Osteocyte (in vitro differentiated cells): ENCODE measurements around the gene APBB2. TPM values are rescaled to one million over a fixed set of nuclear protein-coding genes. Genes with fewer than 3 reads are reported as not detected.

ENCODE experiments used
- DNase-seq: peaks from one replicate; pipeline ENCODE4 v3.0.0; 2021; ENCODE audit warnings: mixed read lengths; ENCODE audit not compliant: unreplicated experiment; ENCODE audit errors: extremely low spot score
- H3K27ac Mint-ChIP-seq: one replicate; pipeline ENCODE4 v1.8.0; 2021; ENCODE audit warnings: mild to moderate bottlenecking, mixed read lengths; ENCODE audit not compliant: unreplicated experiment
- H3K27me3 Mint-ChIP-seq: one replicate; pipeline ENCODE4 v1.8.0; 2021; ENCODE audit warnings: mixed read lengths; ENCODE audit not compliant: unreplicated experiment
- H3K36me3 Mint-ChIP-seq: one replicate; pipeline ENCODE4 v1.8.0; 2021; ENCODE audit warnings: mixed read lengths; ENCODE audit not compliant: unreplicated experiment
- H3K4me1 Mint-ChIP-seq: one replicate; pipeline ENCODE4 v1.8.0; 2021; ENCODE audit warnings: mixed read lengths; ENCODE audit not compliant: unreplicated experiment
- H3K4me3 Mint-ChIP-seq: one replicate; pipeline ENCODE4 v1.8.0; 2021; ENCODE audit warnings: mild to moderate bottlenecking, moderate library complexity, mixed read lengths; ENCODE audit not compliant: unreplicated experiment
- H3K9me3 Mint-ChIP-seq: one replicate; pipeline ENCODE4 v1.8.0; 2021; ENCODE audit warnings: mixed read lengths; ENCODE audit not compliant: unreplicated experiment
- CTCF ChIP-seq: fragments of 200-600 bp; sonication (generic); IDR thresholded peaks from 2 replicates; pipeline ENCODE4 v1.5.0; 2021; ENCODE audit warnings: antibody characterized with exemption, mild to moderate bottlenecking, moderate library complexity
- total RNA-seq: library from RNA; stranded (reverse); gene quantifications from 2 replicates; pipeline ENCODE4 v1.2.1, GENCODE V29; 2021

APBB2 gene
- total RNA-seq, 1 donor from 2014 or later, result 56.2 TPM

- no peak for TF ChIP-seq CTCF
- DNase-seq, result no peak
- no peaks in the 10 kb centered on the region for H3K9me3 Mint-ChIP-seq
- H3K27ac Mint-ChIP-seq, result no peak overlapping the region
- no peak overlapping the region for H3K4me3 Mint-ChIP-seq
- H3K4me1 Mint-ChIP-seq, result peaks cover 2% of the 10 kb centered on the region
- H3K36me3 Mint-ChIP-seq, result no peaks in the 10 kb centered on the region
- H3K27me3 Mint-ChIP-seq, result peaks cover 7% of the 10 kb centered on the region
Measured at GRCh38 chr4:41221850-41222645, 7.7 kb upstream of the APBB2 start.

- Mint-ChIP-seq H3K4me1 (peaks cover 17% of the 10 kb centered on the region), H3K9me3 (no peaks in the 10 kb centered on the region), H3K4me3 (no peak overlapping the region), H3K27me3 (peaks cover 7% of the 10 kb centered on the region), H3K36me3 (no peaks in the 10 kb centered on the region), H3K27ac (no peak overlapping the region)
- TF ChIP-seq CTCF, result no peak
- DNase-seq, result no peak
Measured at GRCh38 chr4:41219421-41219950, 5.1 kb upstream of the APBB2 start.

GRCh38 chr4:41218703-41219102, 4.4 kb upstream of the APBB2 start:
- peaks cover 17% of the 10 kb centered on the region for H3K4me1 Mint-ChIP-seq
- TF ChIP-seq CTCF, result no peak
- no peak overlapping the region for H3K4me3 Mint-ChIP-seq
- no peaks in the 10 kb centered on the region for H3K9me3 Mint-ChIP-seq
- no peaks in the 10 kb centered on the region for H3K36me3 Mint-ChIP-seq
- no peak overlapping the region for H3K27ac Mint-ChIP-seq
- peaks cover 5% of the 10 kb centered on the region for H3K27me3 Mint-ChIP-seq
- DNase-seq, result no peak

GRCh38 chr4:41217374-41217773, 3.0 kb upstream of the APBB2 start:
- TF ChIP-seq CTCF, result no peak
- Mint-ChIP-seq H3K27ac (peak overlapping the region; percentile 97), H3K9me3 (no peaks in the 10 kb centered on the region), H3K4me1 (peaks cover 30% of the 10 kb centered on the region), H3K4me3 (no peak overlapping the region), H3K36me3 (no peaks in the 10 kb centered on the region), H3K27me3 (no peaks in the 10 kb centered on the region)
- no peak for DNase-seq

- H3K4me3 Mint-ChIP-seq, result peak overlapping the region; percentile 85
- no peaks in the 10 kb centered on the region for H3K9me3 Mint-ChIP-seq
- peaks cover 34% of the 10 kb centered on the region for H3K4me1 Mint-ChIP-seq
- no peak for DNase-seq
- peak overlapping the region; percentile 97 for H3K27ac Mint-ChIP-seq
- no peaks in the 10 kb centered on the region for H3K36me3 Mint-ChIP-seq
- no peak for TF ChIP-seq CTCF
- no peaks in the 10 kb centered on the region for H3K27me3 Mint-ChIP-seq
Measured at GRCh38 chr4:41217020-41217333, 2.6 kb upstream of the APBB2 start.
